Astrocyte (in vitro differentiated cells and primary cell): ENCODE data around the gene FGFR4. TPM values are rescaled to one million over a fixed set of nuclear protein-coding genes. Genes with fewer than 3 reads are reported as not detected.

ENCODE experiments used
- DNase-seq: peaks from one replicate; pipeline ENCODE4 v3.0.0-alpha.2; 2010; ENCODE audit warnings: low read depth
- FAIRE-seq: peaks from 2 replicates; lab custom pipeline; 2011; peaks lifted over from hg19 to GRCh38; lab: Jason Lieb, UNC
- H2AFZ ChIP-seq: 2 replicates; pipeline ENCODE4 v1.6.0; 2012; ENCODE audit warnings: low read depth, low read length, inconsistent platforms
- H3K27ac ChIP-seq: 2 replicates; pipeline ENCODE4 v1.5.1; 2011; ENCODE audit warnings: low read depth, low read length, inconsistent platforms
- H3K27me3 ChIP-seq: 2 replicates; pipeline ENCODE4 v1.6.0; 2011; ENCODE audit warnings: low read length, inconsistent platforms; ENCODE audit not compliant: insufficient read depth
- H3K36me3 ChIP-seq: 2 replicates; pipeline ENCODE4 v1.5.1; 2011; ENCODE audit warnings: low read length, inconsistent platforms; ENCODE audit not compliant: insufficient read depth
- H3K4me1 ChIP-seq: 2 replicates; pipeline ENCODE4 v1.5.1; 2011; ENCODE audit warnings: low read length, inconsistent platforms; ENCODE audit not compliant: insufficient read depth
- H3K4me2 ChIP-seq: 2 replicates; pipeline ENCODE4 v1.6.0; 2012; ENCODE audit warnings: low read length, inconsistent platforms
- H3K4me3 ChIP-seq: 2 replicates; pipeline ENCODE4 v1.5.1; 2011; ENCODE audit warnings: low read depth, mild to moderate bottlenecking, low read length, inconsistent platforms; ENCODE audit not compliant: insufficient read depth
- H3K79me2 ChIP-seq: 2 replicates; pipeline ENCODE4 v1.6.0; 2012; ENCODE audit warnings: mild to moderate bottlenecking, low read length, inconsistent platforms; ENCODE audit not compliant: insufficient read depth
- H3K9ac ChIP-seq: 2 replicates; pipeline ENCODE4 v1.6.0; 2012; ENCODE audit warnings: mild to moderate bottlenecking, low read length, inconsistent platforms
- H3K9me3 ChIP-seq: 2 replicates; pipeline ENCODE4 v1.5.1; 2012; ENCODE audit warnings: low read depth, mild to moderate bottlenecking, low read length, inconsistent platforms; ENCODE audit not compliant: insufficient read depth
- H4K20me1 ChIP-seq: 2 replicates; pipeline ENCODE4 v1.6.0; 2012; ENCODE audit warnings: low read length, inconsistent platforms; ENCODE audit not compliant: insufficient read depth
- H3K27ac Mint-ChIP-seq: one replicate; pipeline ENCODE4 v1.8.0; 2021; ENCODE audit warnings: mild to moderate bottlenecking, mixed read lengths; ENCODE audit not compliant: unreplicated experiment
- H3K27me3 Mint-ChIP-seq: one replicate; pipeline ENCODE4 v1.8.0; 2021; ENCODE audit warnings: low read depth, mixed read lengths; ENCODE audit not compliant: unreplicated experiment
- H3K36me3 Mint-ChIP-seq: one replicate; pipeline ENCODE4 v1.8.0; 2021; ENCODE audit warnings: low read depth, mixed read lengths; ENCODE audit not compliant: unreplicated experiment
- H3K4me1 Mint-ChIP-seq: one replicate; pipeline ENCODE4 v1.8.0; 2021; ENCODE audit warnings: low read depth, mixed read lengths; ENCODE audit not compliant: unreplicated experiment
- H3K4me3 Mint-ChIP-seq: one replicate; pipeline ENCODE4 v1.8.0; 2021; ENCODE audit warnings: mild to moderate bottlenecking, moderate library complexity, mixed read lengths; ENCODE audit not compliant: unreplicated experiment
- H3K9me3 Mint-ChIP-seq: one replicate; pipeline ENCODE4 v1.8.0; 2021; ENCODE audit warnings: mild to moderate bottlenecking, mixed read lengths; ENCODE audit not compliant: unreplicated experiment
- EZH2 ChIP-seq: IDR thresholded peaks from 2 replicates; pipeline ENCODE4 v1.6.1; 2012; ENCODE audit warnings: mild to moderate bottlenecking, low read length, inconsistent platforms; ENCODE audit not compliant: insufficient read depth
- total RNA-seq: library from RNA; stranded (reverse); gene quantifications from 2 replicates; pipeline ENCODE4 v1.2.1, GENCODE V29; 2021
- TF ChIP-seq, protein P1 (sequence below): IDR thresholded peaks from 2 replicates; pipeline ENCODE4 v1.5.1; 2011; ENCODE audit warnings: low read depth, mild to moderate bottlenecking, inconsistent platforms, low read length, moderate library complexity; ENCODE audit not compliant: insufficient read depth

FGFR4 gene
- total RNA-seq, 1 donor from 2014 or later, result 4.8 TPM

GRCh38 chr5:177071666-177072385 is 14.9 kb upstream of the FGFR4 start:
- H3K36me3 Mint-ChIP-seq, result peaks cover 8% of the 10 kb centered on the region
- no peaks in the 10 kb centered on the region for H3K4me1 ChIP-seq
- H3K9me3 Mint-ChIP-seq, result no peaks in the 10 kb centered on the region
- H3K27me3 Mint-ChIP-seq, result no peaks in the 10 kb centered on the region
- FAIRE-seq (peak; percentile 13), DNase-seq (peak; percentile 52)
- H3K36me3 ChIP-seq, result no peaks in the 10 kb centered on the region
- H3K4me3 ChIP-seq, result peak overlapping the region; percentile 6
- H3K4me1 Mint-ChIP-seq, result peaks cover 12% of the 10 kb centered on the region
- peak overlapping the region; percentile 70 for H2AFZ ChIP-seq
- no peak overlapping the region for H3K4me3 Mint-ChIP-seq
- no peaks in the 10 kb centered on the region for H3K9me3 ChIP-seq
- TF ChIP-seq, protein P1, sequence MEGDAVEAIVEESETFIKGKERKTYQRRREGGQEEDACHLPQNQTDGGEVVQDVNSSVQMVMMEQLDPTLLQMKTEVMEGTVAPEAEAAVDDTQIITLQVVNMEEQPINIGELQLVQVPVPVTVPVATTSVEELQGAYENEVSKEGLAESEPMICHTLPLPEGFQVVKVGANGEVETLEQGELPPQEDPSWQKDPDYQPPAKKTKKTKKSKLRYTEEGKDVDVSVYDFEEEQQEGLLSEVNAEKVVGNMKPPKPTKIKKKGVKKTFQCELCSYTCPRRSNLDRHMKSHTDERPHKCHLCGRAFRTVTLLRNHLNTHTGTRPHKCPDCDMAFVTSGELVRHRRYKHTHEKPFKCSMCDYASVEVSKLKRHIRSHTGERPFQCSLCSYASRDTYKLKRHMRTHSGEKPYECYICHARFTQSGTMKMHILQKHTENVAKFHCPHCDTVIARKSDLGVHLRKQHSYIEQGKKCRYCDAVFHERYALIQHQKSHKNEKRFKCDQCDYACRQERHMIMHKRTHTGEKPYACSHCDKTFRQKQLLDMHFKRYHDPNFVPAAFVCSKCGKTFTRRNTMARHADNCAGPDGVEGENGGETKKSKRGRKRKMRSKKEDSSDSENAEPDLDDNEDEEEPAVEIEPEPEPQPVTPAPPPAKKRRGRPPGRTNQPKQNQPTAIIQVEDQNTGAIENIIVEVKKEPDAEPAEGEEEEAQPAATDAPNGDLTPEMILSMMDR, result peak; percentile 98
- no peak for TF ChIP-seq EZH2
- H4K20me1 ChIP-seq, result peaks cover 3% of the 10 kb centered on the region
- peak overlapping the region; percentile 80 for H3K4me2 ChIP-seq
- no peaks in the 10 kb centered on the region for H3K79me2 ChIP-seq
- H3K27ac ChIP-seq, result no peak overlapping the region
- H3K27ac Mint-ChIP-seq, result no peak overlapping the region
- peak overlapping the region; percentile 39 for H3K9ac ChIP-seq
- no peaks in the 10 kb centered on the region for H3K27me3 ChIP-seq

GRCh38 chr5:177077335-177077734 is 9.4 kb upstream of the FGFR4 start:
- Mint-ChIP-seq H3K27ac (no peak overlapping the region), H3K4me3 (no peak overlapping the region), H3K4me1 (no peaks in the 10 kb centered on the region), H3K9me3 (no peaks in the 10 kb centered on the region), H3K36me3 (peaks cover 1% of the 10 kb centered on the region), H3K27me3 (peaks cover under 1% of the 10 kb centered on the region)
- H3K79me2 ChIP-seq, result no peaks in the 10 kb centered on the region
- no peak for DNase-seq
- no peak overlapping the region for H3K4me3 ChIP-seq
- H2AFZ ChIP-seq, result no peak overlapping the region
- H3K9me3 ChIP-seq, result no peaks in the 10 kb centered on the region
- no peak overlapping the region for H3K9ac ChIP-seq
- H4K20me1 ChIP-seq, result no peaks in the 10 kb centered on the region
- H3K27ac ChIP-seq, result no peak overlapping the region
- H3K4me1 ChIP-seq, result no peaks in the 10 kb centered on the region
- no peaks in the 10 kb centered on the region for H3K36me3 ChIP-seq
- no peaks in the 10 kb centered on the region for H3K27me3 ChIP-seq
- FAIRE-seq, result no peak
- no peak overlapping the region for H3K4me2 ChIP-seq
- TF ChIP-seq EZH2, result no peak
- TF ChIP-seq, protein P1, result no peak

DNA sequence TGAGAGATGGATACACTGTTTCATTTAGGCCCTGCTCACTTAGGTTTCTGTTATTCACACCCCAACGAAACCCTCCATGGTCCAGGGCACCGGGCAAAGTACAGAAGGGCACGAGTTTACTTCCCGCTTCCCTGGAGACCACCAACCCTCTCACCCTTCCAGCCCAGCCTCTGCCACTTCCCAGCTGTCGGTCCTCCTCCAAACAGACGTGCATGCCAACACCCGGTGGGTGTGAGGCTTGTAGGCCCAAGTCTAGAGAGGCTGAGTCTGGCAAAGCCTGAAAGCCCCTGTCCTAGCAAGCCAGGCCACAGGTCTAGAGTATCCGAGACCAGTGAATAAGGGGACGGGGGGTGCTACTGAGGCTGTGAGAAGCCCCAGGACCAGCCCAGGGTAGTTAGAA is 7.1 kb upstream of the FGFR4 start:
- H3K4me1 ChIP-seq, result no peaks in the 10 kb centered on the region
- no peak overlapping the region for H2AFZ ChIP-seq
- no peak for DNase-seq
- no peak overlapping the region for H3K27ac Mint-ChIP-seq
- no peak overlapping the region for H3K4me2 ChIP-seq
- no peaks in the 10 kb centered on the region for H3K9me3 Mint-ChIP-seq
- FAIRE-seq, result no peak
- H3K36me3 Mint-ChIP-seq, result no peaks in the 10 kb centered on the region
- H3K4me1 Mint-ChIP-seq, result no peaks in the 10 kb centered on the region
- no peaks in the 10 kb centered on the region for H3K36me3 ChIP-seq
- H3K79me2 ChIP-seq, result no peaks in the 10 kb centered on the region
- H3K27me3 Mint-ChIP-seq, result peaks cover 9% of the 10 kb centered on the region
- H3K9ac ChIP-seq, result no peak overlapping the region
- no peak overlapping the region for H3K4me3 ChIP-seq
- no peak overlapping the region for H3K4me3 Mint-ChIP-seq
- no peak for TF ChIP-seq EZH2
- TF ChIP-seq, protein P1, result no peak
- no peak overlapping the region for H3K27ac ChIP-seq
- peaks cover 3% of the 10 kb centered on the region for H3K27me3 ChIP-seq
- H3K9me3 ChIP-seq, result no peaks in the 10 kb centered on the region
- H4K20me1 ChIP-seq, result no peaks in the 10 kb centered on the region
